Measurements from ENCODE around the gene LMAN1L.
"Not testable (repeated sequence)": the region's sequence is repeated elsewhere in the genome, so short reads cannot be mapped to it uniquely, and the experiment has no call there.

LMAN1L gene

DNA sequence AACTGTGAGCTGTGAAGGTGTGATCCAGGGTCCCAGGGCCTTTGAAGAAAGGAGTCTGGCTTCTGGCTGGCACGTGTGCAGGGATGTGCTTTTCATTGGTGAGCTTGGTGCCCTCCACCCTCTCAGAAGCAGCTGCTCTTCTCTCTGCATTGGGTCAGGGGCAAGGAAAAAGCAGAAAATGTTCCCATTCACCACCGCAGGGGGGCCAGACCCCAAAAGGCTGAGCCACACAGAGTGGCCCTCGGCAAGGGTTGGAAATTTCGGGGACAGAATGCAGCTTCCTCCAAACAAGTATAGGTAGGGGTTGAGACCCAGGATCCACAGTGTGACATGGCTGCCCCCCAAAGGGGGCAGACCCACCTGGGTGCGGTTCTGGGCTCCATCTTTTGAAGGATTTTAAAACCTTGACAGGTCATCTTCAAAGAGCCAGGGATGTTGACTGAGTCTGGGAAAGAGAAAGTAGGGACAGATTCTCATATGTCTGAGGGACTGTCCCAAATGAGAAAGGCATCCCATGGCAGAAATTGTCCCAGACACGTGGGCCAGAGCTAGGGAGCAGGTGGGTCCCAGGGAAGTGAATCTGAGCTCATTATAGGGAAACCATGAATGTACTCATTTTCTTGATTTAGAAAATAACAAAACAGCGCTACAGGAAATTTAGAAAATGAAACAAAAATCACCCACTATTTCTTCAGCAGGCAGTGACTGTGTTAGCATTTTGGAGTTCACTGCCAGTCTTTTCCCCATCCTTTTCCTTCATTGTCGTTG, 28.0 kb upstream of the LMAN1L start:
- H3K4me1 ChIP-seq (ENCODE audit: insufficient read depth, poor library complexity, severe bottlenecking), result peaks cover 53% of the 10 kb centered on the region
- DNase-seq (ENCODE audit: low spot score), result peak; percentile 51
- H3K27ac ChIP-seq (ENCODE audit: poor library complexity, severe bottlenecking), result peak overlapping the region; percentile 67
- TF ChIP-seq, protein P1, sequence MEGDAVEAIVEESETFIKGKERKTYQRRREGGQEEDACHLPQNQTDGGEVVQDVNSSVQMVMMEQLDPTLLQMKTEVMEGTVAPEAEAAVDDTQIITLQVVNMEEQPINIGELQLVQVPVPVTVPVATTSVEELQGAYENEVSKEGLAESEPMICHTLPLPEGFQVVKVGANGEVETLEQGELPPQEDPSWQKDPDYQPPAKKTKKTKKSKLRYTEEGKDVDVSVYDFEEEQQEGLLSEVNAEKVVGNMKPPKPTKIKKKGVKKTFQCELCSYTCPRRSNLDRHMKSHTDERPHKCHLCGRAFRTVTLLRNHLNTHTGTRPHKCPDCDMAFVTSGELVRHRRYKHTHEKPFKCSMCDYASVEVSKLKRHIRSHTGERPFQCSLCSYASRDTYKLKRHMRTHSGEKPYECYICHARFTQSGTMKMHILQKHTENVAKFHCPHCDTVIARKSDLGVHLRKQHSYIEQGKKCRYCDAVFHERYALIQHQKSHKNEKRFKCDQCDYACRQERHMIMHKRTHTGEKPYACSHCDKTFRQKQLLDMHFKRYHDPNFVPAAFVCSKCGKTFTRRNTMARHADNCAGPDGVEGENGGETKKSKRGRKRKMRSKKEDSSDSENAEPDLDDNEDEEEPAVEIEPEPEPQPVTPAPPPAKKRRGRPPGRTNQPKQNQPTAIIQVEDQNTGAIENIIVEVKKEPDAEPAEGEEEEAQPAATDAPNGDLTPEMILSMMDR (IDR thresholded peaks at IDR 0.05; ENCODE audit: poor library complexity, severe bottlenecking), result no peak
- no peak for ATAC-seq (ENCODE audit: low read depth)
- no peak overlapping the region for H3K4me3 ChIP-seq (ENCODE audit: severe bottlenecking)
- no peaks in the 10 kb centered on the region for H3K9me3 ChIP-seq (ENCODE audit: severe bottlenecking)
- peaks cover 20% of the 10 kb centered on the region for H3K36me3 ChIP-seq (ENCODE audit: low read depth)
- no peaks in the 10 kb centered on the region for H3K27me3 ChIP-seq (ENCODE audit: insufficient read depth, poor library complexity, severe bottlenecking)

DNA sequence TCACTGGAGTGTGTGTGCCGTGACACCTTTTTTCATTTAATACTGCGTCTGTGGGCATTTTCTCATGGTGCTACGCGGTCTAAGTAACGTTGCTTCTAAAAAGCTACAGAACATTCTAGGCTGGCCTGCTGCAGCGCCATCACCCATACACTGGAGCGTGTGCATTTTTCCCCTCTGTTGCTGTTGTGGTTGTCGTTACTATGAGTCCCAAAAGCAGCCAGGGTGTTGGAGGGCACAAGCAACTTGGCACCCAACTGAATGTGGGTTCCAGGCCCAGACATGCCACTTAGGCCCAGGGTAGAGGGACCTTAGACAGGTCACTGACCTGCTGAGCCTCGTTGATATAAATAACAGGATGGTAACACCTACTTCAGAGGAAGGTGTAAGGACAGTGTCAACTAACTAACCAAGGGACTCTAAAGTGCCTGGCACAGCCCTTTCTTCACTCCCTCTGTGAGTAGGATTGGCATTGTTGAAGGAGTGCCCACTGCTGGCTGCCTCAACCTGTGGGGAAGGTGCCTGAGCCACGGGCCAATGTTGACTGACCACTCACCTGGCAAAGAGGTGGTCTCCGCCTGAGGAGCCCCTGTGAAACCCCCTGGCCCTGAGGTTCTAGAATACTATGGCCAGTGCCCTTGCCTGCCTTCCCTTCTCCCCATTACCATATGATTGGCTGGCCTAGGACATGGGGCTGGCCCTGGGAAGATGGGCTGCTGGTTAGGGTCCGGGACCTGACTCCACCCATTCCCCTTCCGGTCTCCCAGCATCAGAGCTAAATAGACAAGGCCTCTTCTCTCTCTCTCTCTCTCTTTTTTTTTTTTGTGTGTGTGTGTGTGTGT, 27.2 kb upstream of the LMAN1L start:
- Histone ChIP-seq H3K27me3 (ENCODE audit: insufficient read depth, poor library complexity, severe bottlenecking) (no peaks in the 10 kb centered on the region), H3K4me1 (ENCODE audit: insufficient read depth, poor library complexity, severe bottlenecking) (peaks cover 61% of the 10 kb centered on the region), H3K9me3 (ENCODE audit: severe bottlenecking) (no peaks in the 10 kb centered on the region), H3K27ac (ENCODE audit: poor library complexity, severe bottlenecking) (no peak overlapping the region), H3K4me3 (ENCODE audit: severe bottlenecking) (no peak overlapping the region), H3K36me3 (ENCODE audit: low read depth) (peaks cover 20% of the 10 kb centered on the region)
- ATAC-seq (ENCODE audit: low read depth), result no peak
- TF ChIP-seq, protein P1 (IDR thresholded peaks at IDR 0.05; ENCODE audit: poor library complexity, severe bottlenecking), result no peak
- DNase-seq (ENCODE audit: low spot score), result peak; percentile 51

DNA sequence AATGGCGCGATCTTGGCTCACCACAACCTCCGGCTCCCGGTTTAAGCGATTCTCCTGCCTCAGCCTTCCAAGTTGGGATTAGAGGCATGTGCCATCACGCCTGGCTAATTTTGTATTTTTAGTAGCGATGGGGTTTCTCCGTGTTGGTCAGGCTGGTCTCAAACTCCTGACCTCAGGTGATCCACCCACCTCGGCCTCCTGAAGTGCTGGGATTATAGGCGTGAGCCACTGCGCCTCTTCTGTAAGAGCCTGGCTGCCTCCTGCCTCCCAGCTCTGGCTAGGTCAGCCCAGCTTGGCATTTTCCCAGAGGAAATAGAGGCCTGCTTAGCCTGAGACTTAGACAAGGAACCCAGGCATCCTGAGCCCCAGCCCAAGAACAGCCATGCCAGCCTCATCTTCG, 26.6 kb upstream of the LMAN1L start:
- peaks cover 58% of the 10 kb centered on the region for H3K4me1 ChIP-seq (ENCODE audit: insufficient read depth, poor library complexity, severe bottlenecking)
- not testable (repeated sequence) for H3K27ac ChIP-seq (ENCODE audit: poor library complexity, severe bottlenecking)

DNA sequence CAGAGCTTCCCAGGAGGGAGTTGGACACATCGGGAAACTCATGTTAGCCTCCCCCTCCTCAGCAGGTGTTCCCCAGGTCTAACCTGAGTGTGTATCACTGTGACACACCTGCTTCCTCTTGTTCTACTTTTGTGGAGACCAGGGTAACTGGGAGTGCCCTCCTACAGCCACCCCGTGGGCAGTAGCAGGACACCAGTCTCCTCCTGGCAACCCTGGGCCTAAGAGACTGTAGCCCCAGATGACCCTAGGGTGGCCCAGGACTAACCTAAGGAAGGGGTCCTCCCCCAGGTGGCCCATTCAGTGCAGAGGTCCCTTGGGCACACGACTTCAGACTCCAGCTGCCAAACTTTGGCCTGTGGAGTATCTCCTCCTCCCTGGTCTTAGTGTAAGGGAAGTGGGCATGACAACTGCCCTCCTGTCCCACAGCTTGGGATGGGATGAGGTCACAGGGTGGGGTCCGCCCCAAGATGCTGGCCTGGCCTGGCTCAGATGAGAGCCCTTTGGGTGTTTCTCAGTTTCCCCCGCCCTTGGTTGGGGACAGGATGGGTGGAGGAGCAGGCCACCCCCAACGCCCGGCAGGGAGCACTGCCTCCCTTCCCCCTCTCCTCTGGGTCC, 26.0 kb upstream of the LMAN1L start:
- ATAC-seq (ENCODE audit: low read depth), result no peak
- no peak overlapping the region for H3K4me3 ChIP-seq (ENCODE audit: severe bottlenecking)
- DNase-seq (ENCODE audit: low spot score), result peak; percentile 64
- TF ChIP-seq, protein P1 (IDR thresholded peaks at IDR 0.05; ENCODE audit: poor library complexity, severe bottlenecking), result no peak
- peaks cover 24% of the 10 kb centered on the region for H3K36me3 ChIP-seq (ENCODE audit: low read depth)
- H3K27me3 ChIP-seq (ENCODE audit: insufficient read depth, poor library complexity, severe bottlenecking), result no peaks in the 10 kb centered on the region
- peaks cover 52% of the 10 kb centered on the region for H3K4me1 ChIP-seq (ENCODE audit: insufficient read depth, poor library complexity, severe bottlenecking)
- no peaks in the 10 kb centered on the region for H3K9me3 ChIP-seq (ENCODE audit: severe bottlenecking)
- H3K27ac ChIP-seq (ENCODE audit: poor library complexity, severe bottlenecking), result peak overlapping the region; percentile 36

More for the DNA sequence above, 26.6 kb upstream of the LMAN1L start:
- peaks cover 21% of the 10 kb centered on the region for H3K36me3 ChIP-seq (ENCODE audit: low read depth)
- H3K9me3 ChIP-seq (ENCODE audit: severe bottlenecking); ATAC-seq (ENCODE audit: low read depth); DNase-seq (ENCODE audit: low spot score); H3K27me3 ChIP-seq (ENCODE audit: insufficient read depth, poor library complexity, severe bottlenecking); H3K4me3 ChIP-seq (ENCODE audit: severe bottlenecking): not testable (repeated sequence)

Measured in RWPE2 (cell line).